HG03342 (cell line): ENCODE measurements around the gene INAFM2.

Source experiments
- ATAC-seq: cut with Tn5 transposase; IDR thresholded peaks from one replicate; pipeline ENCODE4 v1.9.1; 2021; ENCODE audit warnings: mild to moderate bottlenecking, moderate library complexity; ENCODE audit not compliant: unreplicated experiment

Gene INAFM2

GRCh38 chr15:40340740-40341400, 17.4 kb downstream of the INAFM2 start, which contains the start of gene CCDC9B:
Gene CCDC9B (minus strand): TSS chr15:40340939. CDS start chr15:40340819, 120 bp downstream.
- ATAC-seq, result no peak

GRCh38 chr15:40342416-40343320, 19.2 kb downstream of the INAFM2 start:
- no peak for ATAC-seq

- ATAC-seq, result no peak
These were observed 20.0 kb downstream of the INAFM2 start for GRCh38 chr15:40343512-40343911.

GRCh38 chr15:40344217-40344616, 20.7 kb downstream of the INAFM2 start:
- no peak for ATAC-seq

GRCh38 chr15:40344631-40345120, 21.2 kb downstream of the INAFM2 start:
- no peak for ATAC-seq

- ATAC-seq, result no peak
These were observed 21.9 kb downstream of the INAFM2 start for GRCh38 chr15:40345225-40345866.

GRCh38 chr15:40345867-40346578, 22.5 kb downstream of the INAFM2 start:
- no peak for ATAC-seq

- no peak for ATAC-seq
These were observed 23.4 kb downstream of the INAFM2 start for GRCh38 chr15:40346579-40347558.

GRCh38 chr15:40347559-40348473, 24.3 kb downstream of the INAFM2 start:
- ATAC-seq, result no peak

- ATAC-seq, result no peak
These were observed 25.0 kb downstream of the INAFM2 start for GRCh38 chr15:40348474-40348870.

GRCh38 chr15:40349163-40349562, 25.7 kb downstream of the INAFM2 start:
- no peak for ATAC-seq

- ATAC-seq, result no peak
These were observed 28.9 kb downstream of the INAFM2 start for GRCh38 chr15:40352281-40352901.

GRCh38 chr15:40353697-40354096, 30.2 kb downstream of the INAFM2 start:
- no peak for ATAC-seq

- ATAC-seq, result no peak
These were observed 31.1 kb downstream of the INAFM2 start for GRCh38 chr15:40354408-40355171.

GRCh38 chr15:40355976-40356585, 32.6 kb downstream of the INAFM2 start:
- ATAC-seq, result no peak

- no peak for ATAC-seq
These were observed 33.8 kb downstream of the INAFM2 start for GRCh38 chr15:40357246-40357645.
